WTC11 (cell line): ENCODE results near the gene KAZN. TPM values are rescaled to one million over a fixed set of nuclear protein-coding genes. Genes with fewer than 3 reads are reported as not detected.

ENCODE experiments used
- ATAC-seq: fragments of 200-7000 bp; cut with Tn5 transposase; 2 replicates; pipeline ENCODE4 v1.10.0; 2021; ENCODE audit warnings: mild to moderate bottlenecking, moderate library complexity
- CTCF ChIA-PET: fragments of 300-600 bp; sonication (Branson Sonifier 250); formaldehyde crosslinking; loops from one replicate; lab custom pipeline; 2021; ENCODE audit warnings: antibody characterized with exemption; lab: Charles Lee
- POLR2A ChIA-PET: fragments of 350-600 bp; sonication (Branson Sonifier 250); formaldehyde crosslinking; loops from one replicate; lab custom pipeline; 2021; ENCODE audit warnings: antibody characterized with exemption; lab: Charles Lee
- DNase-seq: peaks from one replicate; pipeline ENCODE4 v3.0.0; 2021; ENCODE audit warnings: low spot score
- H3K27ac Mint-ChIP-seq: 2 replicates; pipeline ENCODE4 v1.8.0; 2021; ENCODE audit warnings: mixed read lengths
- H3K27me3 Mint-ChIP-seq: 2 replicates; pipeline ENCODE4 v1.8.0; 2021; ENCODE audit warnings: low read depth, mild to moderate bottlenecking, moderate library complexity, mixed read lengths
- H3K36me3 Mint-ChIP-seq: 2 replicates; pipeline ENCODE4 v1.8.0; 2021; ENCODE audit warnings: mixed read lengths
- H3K4me1 Mint-ChIP-seq: 2 replicates; pipeline ENCODE4 v1.8.0; 2022; ENCODE audit warnings: mixed read lengths
- H3K4me3 Mint-ChIP-seq: 2 replicates; pipeline ENCODE4 v1.8.0; 2021; ENCODE audit warnings: mild to moderate bottlenecking, moderate library complexity, mixed read lengths
- H3K9me3 Mint-ChIP-seq: 2 replicates; pipeline ENCODE4 v1.8.0; 2021; ENCODE audit warnings: mixed read lengths
- AFF4 ChIP-seq: sonication (generic); formaldehyde crosslinking; IDR thresholded peaks from 2 replicates; pipeline ENCODE4 v1.8.1; 2023; ENCODE audit warnings: mild to moderate bottlenecking, missing genetic modification reagents, borderline replicate concordance
- ETV6 ChIP-seq: sonication (generic); formaldehyde crosslinking; IDR thresholded peaks from 2 replicates; pipeline ENCODE4 v1.8.1; 2022; ENCODE audit warnings: mild to moderate bottlenecking, missing genetic modification reagents
- GTF2I ChIP-seq: fragments of 250-450 bp; sonication (Bioruptor Pico); conservative IDR thresholded peaks from 2 replicates; pipeline ENCODE4 v1.4.0; 2021; ENCODE audit warnings: mild to moderate bottlenecking
- HMGXB4 ChIP-seq: sonication (generic); formaldehyde crosslinking; IDR thresholded peaks from 2 replicates; pipeline ENCODE4 v1.8.1; 2023; ENCODE audit warnings: mild to moderate bottlenecking, moderate library complexity, missing genetic modification reagents
- MYBL2 ChIP-seq: sonication (generic); formaldehyde crosslinking; IDR thresholded peaks from 2 replicates; pipeline ENCODE4 v1.8.1; 2023; ENCODE audit warnings: mild to moderate bottlenecking, moderate library complexity, missing genetic modification reagents
- NFYB ChIP-seq: sonication (generic); formaldehyde crosslinking; conservative IDR thresholded peaks from 2 replicates; pipeline ENCODE4 v1.8.0; 2022; ENCODE audit warnings: low read depth, missing genetic modification reagents
- ZNF138 ChIP-seq: sonication (generic); formaldehyde crosslinking; conservative IDR thresholded peaks from 2 replicates; pipeline ENCODE4 v1.8.1; 2022; ENCODE audit warnings: mild to moderate bottlenecking, moderate library complexity, missing genetic modification reagents
- ZNF232 ChIP-seq: sonication (generic); formaldehyde crosslinking; IDR thresholded peaks from 2 replicates; pipeline ENCODE4 v1.8.0; 2022; ENCODE audit warnings: mild to moderate bottlenecking, missing genetic modification reagents
- total RNA-seq: library from RNA; stranded (reverse); gene quantifications from 3 replicates; pipeline ENCODE4 v1.2.3, GENCODE V29; 2021
- TF ChIP-seq, protein P1 (sequence below): fragments of 250-450 bp; sonication (Bioruptor Pico); IDR thresholded peaks from 2 replicates; pipeline ENCODE4 v1.8.0; 2021; ENCODE audit warnings: mild to moderate bottlenecking
- TF ChIP-seq, protein P2 (sequence below): sonication (generic); formaldehyde crosslinking; IDR thresholded peaks from 2 replicates; pipeline ENCODE4 v1.8.1; 2022; ENCODE audit warnings: low read depth, mild to moderate bottlenecking, moderate library complexity, missing genetic modification reagents, borderline replicate concordance
- TF ChIP-seq, protein P3 (sequence below): sonication (generic); formaldehyde crosslinking; IDR thresholded peaks from 2 replicates; pipeline ENCODE4 v1.8.0; 2022; ENCODE audit warnings: missing genetic modification reagents

Gene KAZN
- total RNA-seq, 1 experiment from 2014 or later, result 19.9 TPM

GRCh38 chr1:15005116-15005515, 406.6 kb downstream of the KAZN start:
- no peak overlapping the region for H3K4me3 Mint-ChIP-seq
- ATAC-seq (no peak), DNase-seq (no peak)
- no peak for TF ChIP-seq ZNF138
- POLR2A ChIA-PET, result no interaction called here
- H3K27ac Mint-ChIP-seq, result no peak overlapping the region
- 0 out of 2 replicates have a peak, but pooled peaks cover 2% of the 10 kb centered on the region for H3K27me3 Mint-ChIP-seq
- peaks cover 10% of the 10 kb centered on the region for H3K9me3 Mint-ChIP-seq
- peaks cover 11% of the 10 kb centered on the region for H3K36me3 Mint-ChIP-seq
- peaks cover 16% of the 10 kb centered on the region for H3K4me1 Mint-ChIP-seq
- CTCF ChIA-PET, result no interaction called here

GRCh38 chr1:15007368-15007767, 408.9 kb downstream of the KAZN start:
- no peak overlapping the region for H3K27ac Mint-ChIP-seq
- peaks cover 16% of the 10 kb centered on the region for H3K36me3 Mint-ChIP-seq
- H3K27me3 Mint-ChIP-seq, result 0 out of 2 replicates have a peak, but pooled peaks cover 3% of the 10 kb centered on the region
- CTCF ChIA-PET, result interaction anchor here (2.0 to 2.6 kb wide), 3 partner anchors 20 to 31 kb away, joined by 5 to 16 read pairs (median 7); no protein-coding TSS in a partner anchor
- no peak for ATAC-seq
- TF ChIP-seq, protein P1, sequence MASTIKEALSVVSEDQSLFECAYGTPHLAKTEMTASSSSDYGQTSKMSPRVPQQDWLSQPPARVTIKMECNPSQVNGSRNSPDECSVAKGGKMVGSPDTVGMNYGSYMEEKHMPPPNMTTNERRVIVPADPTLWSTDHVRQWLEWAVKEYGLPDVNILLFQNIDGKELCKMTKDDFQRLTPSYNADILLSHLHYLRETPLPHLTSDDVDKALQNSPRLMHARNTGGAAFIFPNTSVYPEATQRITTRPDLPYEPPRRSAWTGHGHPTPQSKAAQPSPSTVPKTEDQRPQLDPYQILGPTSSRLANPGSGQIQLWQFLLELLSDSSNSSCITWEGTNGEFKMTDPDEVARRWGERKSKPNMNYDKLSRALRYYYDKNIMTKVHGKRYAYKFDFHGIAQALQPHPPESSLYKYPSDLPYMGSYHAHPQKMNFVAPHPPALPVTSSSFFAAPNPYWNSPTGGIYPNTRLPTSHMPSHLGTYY, result no peak
- TF ChIP-seq, protein P2, sequence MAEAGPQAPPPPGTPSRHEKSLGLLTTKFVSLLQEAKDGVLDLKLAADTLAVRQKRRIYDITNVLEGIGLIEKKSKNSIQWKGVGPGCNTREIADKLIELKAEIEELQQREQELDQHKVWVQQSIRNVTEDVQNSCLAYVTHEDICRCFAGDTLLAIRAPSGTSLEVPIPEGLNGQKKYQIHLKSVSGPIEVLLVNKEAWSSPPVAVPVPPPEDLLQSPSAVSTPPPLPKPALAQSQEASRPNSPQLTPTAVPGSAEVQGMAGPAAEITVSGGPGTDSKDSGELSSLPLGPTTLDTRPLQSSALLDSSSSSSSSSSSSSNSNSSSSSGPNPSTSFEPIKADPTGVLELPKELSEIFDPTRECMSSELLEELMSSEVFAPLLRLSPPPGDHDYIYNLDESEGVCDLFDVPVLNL (CRISPR knock-in tag), result no peak
- TF ChIP-seq MYBL2 (CRISPR knock-in tag) (no peak), ETV6 (no peak), NFYB (no peak), GTF2I (no peak)
- TF ChIP-seq, all 79 proteins: peak for 0
- POLR2A ChIA-PET, result no interaction called here
- Mint-ChIP-seq H3K4me1 (peaks cover 25% of the 10 kb centered on the region), H3K4me3 (no peak overlapping the region), H3K9me3 (peaks cover 16% of the 10 kb centered on the region)
- no peak for DNase-seq

DNA sequence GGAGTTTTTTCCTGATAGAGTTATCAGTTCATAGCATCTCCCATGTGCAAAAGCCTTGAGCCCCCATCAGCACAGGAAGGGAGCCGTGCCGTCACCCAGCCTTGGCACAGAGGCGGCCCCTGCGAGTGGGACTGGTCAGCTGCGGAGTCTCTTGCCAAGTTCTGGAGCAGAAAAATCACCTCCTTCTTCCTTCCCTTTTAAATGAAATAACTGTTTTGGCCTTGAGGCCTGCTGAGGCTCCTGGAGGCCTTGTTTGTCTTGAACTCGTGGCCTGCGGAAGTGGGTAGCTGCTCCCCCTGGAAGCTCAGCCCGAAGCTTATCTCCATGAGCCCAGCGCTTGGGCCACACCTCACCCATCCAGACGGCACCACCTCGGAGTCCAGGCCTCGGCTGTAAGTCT, 409.4 kb downstream of the KAZN start:
- H3K4me3 Mint-ChIP-seq, result no peak overlapping the region
- ATAC-seq, result no peak
- ChIA-PET POLR2A (no interaction called here), CTCF (interaction anchor here (2.0 to 2.6 kb wide), 3 partner anchors 19 to 31 kb away, joined by 5 to 16 read pairs (median 7); no protein-coding TSS in a partner anchor)
- 0 out of 2 replicates have a peak, but pooled peaks cover 3% of the 10 kb centered on the region for H3K27me3 Mint-ChIP-seq
- H3K9me3 Mint-ChIP-seq, result peaks cover 16% of the 10 kb centered on the region
- no peak for TF ChIP-seq ZNF232 (CRISPR knock-in tag)
- no peak for TF ChIP-seq HMGXB4 (CRISPR knock-in tag)
- TF ChIP-seq AFF4, result no peak
- TF ChIP-seq, protein P3, sequence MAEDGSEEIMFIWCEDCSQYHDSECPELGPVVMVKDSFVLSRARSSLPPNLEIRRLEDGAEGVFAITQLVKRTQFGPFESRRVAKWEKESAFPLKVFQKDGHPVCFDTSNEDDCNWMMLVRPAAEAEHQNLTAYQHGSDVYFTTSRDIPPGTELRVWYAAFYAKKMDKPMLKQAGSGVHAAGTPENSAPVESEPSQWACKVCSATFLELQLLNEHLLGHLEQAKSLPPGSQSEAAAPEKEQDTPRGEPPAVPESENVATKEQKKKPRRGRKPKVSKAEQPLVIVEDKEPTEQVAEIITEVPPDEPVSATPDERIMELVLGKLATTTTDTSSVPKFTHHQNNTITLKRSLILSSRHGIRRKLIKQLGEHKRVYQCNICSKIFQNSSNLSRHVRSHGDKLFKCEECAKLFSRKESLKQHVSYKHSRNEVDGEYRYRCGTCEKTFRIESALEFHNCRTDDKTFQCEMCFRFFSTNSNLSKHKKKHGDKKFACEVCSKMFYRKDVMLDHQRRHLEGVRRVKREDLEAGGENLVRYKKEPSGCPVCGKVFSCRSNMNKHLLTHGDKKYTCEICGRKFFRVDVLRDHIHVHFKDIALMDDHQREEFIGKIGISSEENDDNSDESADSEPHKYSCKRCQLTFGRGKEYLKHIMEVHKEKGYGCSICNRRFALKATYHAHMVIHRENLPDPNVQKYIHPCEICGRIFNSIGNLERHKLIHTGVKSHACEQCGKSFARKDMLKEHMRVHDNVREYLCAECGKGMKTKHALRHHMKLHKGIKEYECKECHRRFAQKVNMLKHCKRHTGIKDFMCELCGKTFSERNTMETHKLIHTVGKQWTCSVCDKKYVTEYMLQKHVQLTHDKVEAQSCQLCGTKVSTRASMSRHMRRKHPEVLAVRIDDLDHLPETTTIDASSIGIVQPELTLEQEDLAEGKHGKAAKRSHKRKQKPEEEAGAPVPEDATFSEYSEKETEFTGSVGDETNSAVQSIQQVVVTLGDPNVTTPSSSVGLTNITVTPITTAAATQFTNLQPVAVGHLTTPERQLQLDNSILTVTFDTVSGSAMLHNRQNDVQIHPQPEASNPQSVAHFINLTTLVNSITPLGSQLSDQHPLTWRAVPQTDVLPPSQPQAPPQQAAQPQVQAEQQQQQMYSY (CRISPR knock-in tag), result no peak
- TF ChIP-seq, all 79 proteins: peak for 0
- Mint-ChIP-seq H3K27ac (0 out of 2 replicates have a peak overlapping the region, but pooled peaks have one; percentile 72), H3K4me1 (peaks cover 25% of the 10 kb centered on the region), H3K36me3 (peaks cover 16% of the 10 kb centered on the region)
- no peak for DNase-seq
